Neuron (in vitro differentiated cells): Measurements from ENCODE around the gene PWWP3B.

Source experiments
- H2AFZ ChIP-seq: one replicate; pipeline ENCODE4 v1.6.1; 2013; ENCODE audit warnings: low read depth, mild to moderate bottlenecking, inconsistent platforms, low read length, moderate library complexity
- H3K27me3 ChIP-seq: one replicate; pipeline ENCODE4 v1.6.1; 2013; ENCODE audit warnings: low read length; ENCODE audit not compliant: insufficient read depth
- H3K36me3 ChIP-seq: one replicate; pipeline ENCODE4 v1.6.1; 2013; ENCODE audit warnings: low read length; ENCODE audit not compliant: insufficient read depth
- H3K4me1 ChIP-seq: one replicate; pipeline ENCODE4 v1.6.1; 2013; ENCODE audit warnings: low read length; ENCODE audit not compliant: insufficient read depth
- H3K4me3 ChIP-seq: 2 replicates; pipeline ENCODE4 v1.5.1; 2013; ENCODE audit warnings: mild to moderate bottlenecking, low read length, moderate library complexity
- H3K9me3 ChIP-seq: one replicate; pipeline ENCODE4 v1.6.1; 2013; ENCODE audit warnings: low read length

PWWP3B gene

GRCh38 chrX:106203315-106203714 lies 35.2 kb downstream of the PWWP3B start:
- Histone ChIP-seq H3K27me3 (no peaks in the 10 kb centered on the region), H2AFZ (no peak overlapping the region), H3K36me3 (no peaks in the 10 kb centered on the region), H3K9me3 (no peaks in the 10 kb centered on the region), H3K4me3 (no peak overlapping the region), H3K4me1 (no peaks in the 10 kb centered on the region)

- Histone ChIP-seq H2AFZ (no peak overlapping the region), H3K27me3 (no peaks in the 10 kb centered on the region), H3K9me3 (no peaks in the 10 kb centered on the region), H3K36me3 (no peaks in the 10 kb centered on the region), H3K4me3 (no peak overlapping the region), H3K4me1 (no peaks in the 10 kb centered on the region)
Observed at GRCh38 chrX:106208154-106208553, 40.0 kb downstream of the PWWP3B start.
